ENCODE data around the gene SPINDOC. TPM values are rescaled to one million over a fixed set of nuclear protein-coding genes. Genes with fewer than 3 reads are reported as not detected.
A peak's percentile ranks its signal among the peaks of the same experiment; 100 is the strongest.

SPINDOC gene
- polyA plus RNA-seq, 1 experiment = 24.4 TPM

DNA sequence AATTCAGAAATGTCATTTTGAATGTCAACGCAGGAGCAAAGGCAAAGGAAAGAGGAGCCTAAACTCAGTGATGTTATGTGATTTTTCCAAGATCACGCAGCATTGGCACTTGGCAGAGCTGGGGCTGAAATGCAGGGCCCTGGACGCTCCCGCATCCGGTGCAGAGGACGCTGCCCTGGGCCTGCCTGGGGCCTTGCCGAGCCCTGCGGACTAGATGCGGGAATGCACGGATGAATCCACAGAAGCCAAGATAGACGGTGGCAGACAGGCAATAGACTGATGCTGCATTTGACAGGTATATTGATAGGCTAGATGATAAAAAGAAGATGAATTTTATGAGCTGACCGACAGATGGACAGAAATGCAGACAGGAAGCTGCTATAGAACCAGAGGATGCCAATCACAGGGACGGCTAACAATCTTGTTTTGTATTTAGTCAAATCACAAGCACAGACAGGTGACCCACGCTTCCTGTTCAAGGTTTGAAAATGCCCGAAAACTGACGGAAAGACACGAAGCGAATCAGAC lies 25.0 kb downstream of the SPINDOC start:
- CTCF ChIA-PET = interaction anchor here (0.7 to 5.8 kb wide), 31 partner anchors 9 to 359 kb away, joined by 3 to 188 read pairs (median 7); partner anchors contain the start of genes NAA40 and RCOR2

DNA sequence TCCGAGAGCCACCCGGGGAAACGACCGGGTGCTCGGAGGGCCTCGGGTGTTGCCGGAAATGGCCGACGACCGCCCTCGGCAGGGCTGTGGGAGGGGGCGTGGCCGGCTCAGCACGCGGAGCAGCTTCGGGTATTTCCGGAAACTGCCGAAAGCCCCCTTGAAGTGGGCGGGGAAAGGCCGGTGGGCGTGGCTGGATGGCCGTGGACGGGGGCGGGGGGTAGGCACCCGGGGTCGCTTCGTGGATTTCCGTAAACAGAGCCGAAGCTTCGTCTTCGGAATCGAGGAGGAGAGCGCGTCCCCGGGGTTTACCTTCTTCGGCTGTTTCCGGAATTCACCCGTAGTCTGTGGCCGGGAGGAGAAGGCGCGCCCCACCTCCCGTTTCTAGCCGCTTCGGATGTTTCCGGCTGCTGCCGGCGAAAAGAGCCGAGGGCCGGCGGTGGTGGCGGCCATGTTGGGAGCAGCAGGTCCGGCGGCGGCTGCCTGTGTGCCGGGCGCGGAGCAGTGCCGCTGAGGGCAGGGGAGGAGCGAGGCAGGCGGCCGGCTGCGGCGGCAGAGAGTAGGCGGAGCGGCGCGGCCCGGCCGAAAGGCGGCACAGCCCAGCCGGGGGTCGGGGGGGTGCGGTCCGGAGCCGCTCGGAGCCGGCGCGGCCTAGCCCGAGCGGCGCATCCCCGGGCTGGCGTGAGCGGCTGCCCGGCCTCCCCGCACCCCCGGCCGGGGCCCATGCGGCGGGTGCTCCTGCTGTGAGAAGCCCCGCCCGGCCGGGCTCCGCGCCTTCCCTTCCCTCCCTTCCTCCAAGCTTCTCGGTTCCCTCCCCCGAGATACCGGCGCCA lies 25.6 kb downstream of the SPINDOC start, which contains the start of gene MARK2:
TSS of gene MARK2 (plus strand) at position 433 of the 830 bp plus-strand sequence. CDS start at position 830, 397 bp downstream.
- POLR2A ChIA-PET = interaction anchor here (0.5 to 0.7 kb wide), 4 partner anchors 12 to 135 kb away, joined by 3 to 9 read pairs (median 4); partner anchors contain the start of gene COX8A

More for the DNA sequence above, 25.0 kb downstream of the SPINDOC start:
- Histone ChIP-seq H3K36me3 (ENCODE audit: control insufficient read depth, insufficient read depth, low read length) (peaks cover 2% of the 10 kb centered on the region), H3K27me3 (ENCODE audit: control insufficient read depth, insufficient read depth, low read length) (no peaks in the 10 kb centered on the region), H3K4me3 (ENCODE audit: low read depth, low read length) (peak overlapping the region; percentile 36)
- DNase-seq (ENCODE audit: low read depth) = no peak
- TF ChIP-seq CTCF (IDR thresholded peaks at IDR 0.05; ENCODE audit: insufficient read depth, low read depth, low read length) = no peak
- POLR2A ChIA-PET = interaction anchor here (0.5 to 0.7 kb wide), 4 partner anchors 13 to 136 kb away, joined by 3 to 9 read pairs (median 4); partner anchors contain the start of gene COX8A

GRCh38 chr11:63839508-63840355 lies 26.5 kb downstream of the SPINDOC start:
- no peak for TF ChIP-seq CTCF (IDR thresholded peaks at IDR 0.05; ENCODE audit: insufficient read depth, low read depth, low read length)
- POLR2A ChIA-PET = no interaction called here
- CTCF ChIA-PET = interaction anchor here (0.7 to 5.8 kb wide), 9 partner anchors 39 to 308 kb away, joined by 3 to 188 read pairs (median 4); partner anchors contain the start of gene COX8A
- no peak for DNase-seq (ENCODE audit: low read depth)
- Histone ChIP-seq H3K4me3 (ENCODE audit: low read depth, low read length) (peak overlapping the region; percentile 92), H3K27me3 (ENCODE audit: control insufficient read depth, insufficient read depth, low read length) (no peaks in the 10 kb centered on the region), H3K36me3 (ENCODE audit: control insufficient read depth, insufficient read depth, low read length) (peaks cover 6% of the 10 kb centered on the region)

More for the DNA sequence above, 25.6 kb downstream of the SPINDOC start, which contains the start of gene MARK2:
- peak within 1 kb of the TSS; percentile 92 for H3K4me3 ChIP-seq (ENCODE audit: low read depth, low read length)
- no peaks in the 10 kb centered on the region for H3K27me3 ChIP-seq (ENCODE audit: control insufficient read depth, insufficient read depth, low read length)
- peak; percentile 74 for DNase-seq (ENCODE audit: low read depth)
- TF ChIP-seq CTCF (IDR thresholded peaks at IDR 0.05; ENCODE audit: insufficient read depth, low read depth, low read length) = no peak
- H3K36me3 ChIP-seq (ENCODE audit: control insufficient read depth, insufficient read depth, low read length) = peaks cover 4% of the 10 kb centered on the region
- CTCF ChIA-PET = interaction anchor here (0.7 to 5.8 kb wide), 21 partner anchors 8 to 360 kb away, joined by 3 to 188 read pairs (median 4); no protein-coding TSS in a partner anchor

DNA sequence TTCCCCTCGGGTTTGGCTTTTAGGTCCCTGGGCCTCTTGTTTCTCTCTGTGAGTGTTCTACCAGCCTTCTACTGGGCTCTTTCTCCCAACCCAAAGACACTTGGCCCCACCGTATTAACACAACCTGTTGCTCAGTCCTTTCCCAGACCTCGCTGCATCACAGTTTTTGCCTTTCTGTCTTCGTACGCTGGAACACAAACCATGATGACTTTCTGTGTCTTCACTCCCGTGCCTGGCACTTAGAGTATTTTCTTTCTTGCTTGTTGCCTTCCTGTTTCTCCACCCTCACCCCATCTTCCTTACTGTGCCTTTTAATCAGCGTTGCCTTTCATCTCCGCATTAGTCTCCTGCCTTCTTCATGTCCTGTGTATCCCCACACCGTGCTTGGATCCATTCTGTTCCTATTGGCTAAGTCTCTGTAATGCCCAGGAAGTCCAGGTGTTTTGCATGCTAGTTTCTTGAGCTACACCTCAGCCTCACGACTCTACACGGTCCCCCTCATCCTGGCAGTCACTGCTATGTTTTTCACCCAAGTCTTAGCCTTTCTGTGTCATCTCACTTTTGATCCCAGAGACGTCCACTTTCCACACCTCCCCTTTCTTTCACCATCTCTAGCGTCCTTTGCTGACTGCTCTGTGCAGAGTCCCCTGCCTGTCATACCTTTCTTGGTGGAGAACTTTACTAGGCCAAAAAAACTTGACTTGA lies 27.3 kb downstream of the SPINDOC start:
- Histone ChIP-seq H3K4me3 (ENCODE audit: low read depth, low read length) (peak overlapping the region; percentile 92), H3K27me3 (ENCODE audit: control insufficient read depth, insufficient read depth, low read length) (no peaks in the 10 kb centered on the region), H3K36me3 (ENCODE audit: control insufficient read depth, insufficient read depth, low read length) (peaks cover 6% of the 10 kb centered on the region)
- TF ChIP-seq CTCF (IDR thresholded peaks at IDR 0.05; ENCODE audit: insufficient read depth, low read depth, low read length) = no peak
- ChIA-PET POLR2A (no interaction called here), CTCF (interaction anchor here (1.0 to 5.8 kb wide), 3 partner anchors 60 to 134 kb away, joined by 3 to 188 read pairs (median 4); partner anchors contain the start of gene COX8A)
- DNase-seq (ENCODE audit: low read depth) = no peak
